ENCODE measurements around the gene SVOPL. TPM values are rescaled to one million over a fixed set of nuclear protein-coding genes. Genes with fewer than 3 reads are reported as not detected.

Gene SVOPL
- total RNA-seq, 1 experiment from 2014 or later: 1.1 TPM

- Histone ChIP-seq H3K4ac (ENCODE audit: low read depth, low read length) (no peak overlapping the region), H3K56ac (ENCODE audit: insufficient read length, low read depth, low read length) (no peak overlapping the region), H4K20me1 (ENCODE audit: control insufficient read depth, insufficient read depth, insufficient read length) (no peaks in the 10 kb centered on the region), H4K5ac (ENCODE audit: insufficient read length, low read depth, low read length) (no peak overlapping the region), H3K27ac (ENCODE audit: insufficient read length, low read depth, low read length) (no peak overlapping the region), H3K14ac (ENCODE audit: insufficient read depth, low read length) (no peak overlapping the region), H3K23me2 (ENCODE audit: insufficient read length, low read depth, low read length, poor library complexity, severe bottlenecking) (no peaks in the 10 kb centered on the region), H2AFZ (ENCODE audit: low read length) (no peak overlapping the region), H3K4me2 (ENCODE audit: insufficient read depth, insufficient read length, low read length) (no peak overlapping the region), H3K9me3 (ENCODE audit: control insufficient read depth, low read depth, low read length) (peaks cover 34% of the 10 kb centered on the region), H3T11ph (ENCODE audit: low read length) (no peak overlapping the region), H3K23ac (ENCODE audit: insufficient read length, low read depth, low read length) (no peak overlapping the region), H2BK20ac (ENCODE audit: low read depth, low read length, poor library complexity, severe bottlenecking) (no peak overlapping the region), H2AK5ac (ENCODE audit: insufficient read length, low read length) (no peak overlapping the region), H3K79me2 (ENCODE audit: insufficient read depth, low read length) (no peaks in the 10 kb centered on the region), H4K91ac (ENCODE audit: insufficient read length, low read depth, low read length) (no peak overlapping the region), H3K4me1 (ENCODE audit: insufficient read depth, low read length) (no peaks in the 10 kb centered on the region), H4K8ac (replicated peaks; ENCODE audit: insufficient read length, low read depth, low read length) (no peak overlapping the region), H2BK12ac (ENCODE audit: insufficient read length, low read depth, low read length) (no peak overlapping the region), H2BK15ac (ENCODE audit: low read depth, low read length) (no peak overlapping the region), H3K27me3 (ENCODE audit: insufficient read depth, low read length) (no peaks in the 10 kb centered on the region), H3K18ac (ENCODE audit: insufficient read length, low read depth, low read length) (no peak overlapping the region), H3K9ac (ENCODE audit: extremely low read depth, insufficient read length, low read length) (no peak overlapping the region), H3K79me1 (ENCODE audit: insufficient read depth, low read depth, low read length, poor library complexity, severe bottlenecking) (peaks cover 7% of the 10 kb centered on the region), H2BK5ac (ENCODE audit: insufficient read length, low read length) (no peak overlapping the region), H2BK120ac (ENCODE audit: low read depth, low read length, poor library complexity, severe bottlenecking) (no peak overlapping the region)
- TF ChIP-seq CTCF (conservative IDR thresholded peaks at IDR 0.05): no peak
- Mint-ChIP-seq H3K27me3 (ENCODE audit: low read depth) (peaks cover 5% of the 10 kb centered on the region; the same call in 1 of the 2 replicates), H3K9me3 (peaks cover 27 to 34% of the 10 kb centered on the region in 2 experiments), H3K36me3 (ENCODE audit: insufficient read depth in 1 of 3, low read depth in 3 of 3) (peaks cover 93 to 99% (median 95%) of the 10 kb centered on the region in 3 experiments), H3K4me3 (no peak overlapping the region), H3K27ac (no peak overlapping the region), H3K4me1 (0 out of 4 replicates have a peak, but pooled peaks cover 0 to 3% of the 10 kb centered on the region in 2 experiments)
- WGBS (ENCODE audit: extremely low coverage, insufficient read length, low lambda C conversion rate): no CpG with 5 or more reads among the region's 4 CpGs
- DNase-seq: no peak
Observed at GRCh38 chr7:138553805-138554204, 147.4 kb downstream of the SVOPL start.
